Karpas-422 (cell line): Measurements from ENCODE around the gene TTLL11. TPM values are rescaled to one million over a fixed set of nuclear protein-coding genes. Genes with fewer than 3 reads are reported as not detected.

Experiments
- DNase-seq: peaks from one replicate; pipeline ENCODE4 v3.0.0-alpha.2; 2015
- H2AFZ ChIP-seq: fragments of 200-600 bp; sonication (generic); 2 replicates; pipeline ENCODE4 v1.6.1; 2014; ENCODE audit warnings: antibody characterized with exemption, low read length, mixed read lengths
- H3K27ac ChIP-seq: fragments of 200-600 bp; sonication (generic); 2 replicates; pipeline ENCODE4 v1.5.1; 2014; ENCODE audit warnings: mild to moderate bottlenecking, low read length, moderate library complexity
- H3K27me3 ChIP-seq: fragments of 200-600 bp; sonication (generic); 2 replicates; pipeline ENCODE4 v1.6.1; 2014; ENCODE audit warnings: low read length, mixed read lengths
- H3K36me3 ChIP-seq: fragments of 200-600 bp; sonication (generic); 2 replicates; pipeline ENCODE4 v1.6.1; 2014; ENCODE audit warnings: low read length, mixed read lengths; ENCODE audit not compliant: insufficient read depth
- H3K4me1 ChIP-seq: fragments of 200-600 bp; sonication (generic); 2 replicates; pipeline ENCODE4 v1.6.1; 2014; ENCODE audit warnings: mild to moderate bottlenecking, low read length, mixed read lengths
- H3K4me2 ChIP-seq: fragments of 200-600 bp; sonication (generic); 2 replicates; pipeline ENCODE4 v1.6.1; 2014; ENCODE audit warnings: low read length, low read depth, mild to moderate bottlenecking; ENCODE audit not compliant: poor library complexity, severe bottlenecking
- H3K4me3 ChIP-seq: fragments of 200-600 bp; sonication (generic); 2 replicates; pipeline ENCODE4 v1.5.1; 2014; ENCODE audit warnings: mild to moderate bottlenecking, antibody characterized with exemption, low read length, mixed read lengths
- H3K79me2 ChIP-seq: fragments of 200-600 bp; sonication (generic); 2 replicates; pipeline ENCODE4 v1.6.1; 2014; ENCODE audit warnings: mild to moderate bottlenecking, low read length, mixed read lengths
- H3K9ac ChIP-seq: fragments of 200-600 bp; sonication (generic); 2 replicates; pipeline ENCODE4 v1.6.0; 2014; ENCODE audit warnings: low read length
- H3K9me2 ChIP-seq: fragments of 200-600 bp; sonication (generic), shearing (Covaris generic); replicated peaks from 2 replicates; pipeline ENCODE4 v1.6.0; 2014; ENCODE audit warnings: mild to moderate bottlenecking, low read length, moderate library complexity; ENCODE audit not compliant: insufficient read depth
- H3K9me3 ChIP-seq: fragments of 300-700, 200-600 bp; sonication (generic); 2 replicates; pipeline ENCODE4 v1.6.1; 2014; ENCODE audit warnings: low read length, mixed read lengths
- H4K20me1 ChIP-seq: fragments of 200-600 bp; sonication (generic); 2 replicates; pipeline ENCODE4 v1.6.1; 2014; ENCODE audit warnings: mild to moderate bottlenecking, antibody characterized with exemption, low read length, low read depth; ENCODE audit not compliant: insufficient read depth
- total RNA-seq: library from RNA; depleted of rRNA; stranded (reverse); fragments of >200 nt; shearing (Covaris generic); gene quantifications from 2 replicates; pipeline ENCODE4 v1.2.3, GENCODE V29; 2014; ENCODE audit warnings: low replicate concordance

The TTLL11 gene
- total RNA-seq, 1 experiment from 2014 or later: 2.5 TPM

GRCh38 chr9:122051351-122052321, 41.5 kb downstream of the TTLL11 start:
- Histone ChIP-seq H4K20me1 (peaks cover 35% of the 10 kb centered on the region), H3K9me2 (no peaks in the 10 kb centered on the region), H3K9ac (no peak overlapping the region), H3K27ac (no peak overlapping the region), H3K27me3 (no peaks in the 10 kb centered on the region), H3K9me3 (no peaks in the 10 kb centered on the region), H3K4me1 (no peaks in the 10 kb centered on the region), H3K4me2 (no peak overlapping the region), H2AFZ (no peak overlapping the region), H3K4me3 (no peak overlapping the region), H3K79me2 (no peaks in the 10 kb centered on the region), H3K36me3 (no peaks in the 10 kb centered on the region)
- DNase-seq: no peak

GRCh38 chr9:122050167-122050566, 42.9 kb downstream of the TTLL11 start:
- no peaks in the 10 kb centered on the region for H3K9me3 ChIP-seq
- H3K79me2 ChIP-seq: no peaks in the 10 kb centered on the region
- H3K9me2 ChIP-seq: no peaks in the 10 kb centered on the region
- H3K27me3 ChIP-seq: no peaks in the 10 kb centered on the region
- no peaks in the 10 kb centered on the region for H3K36me3 ChIP-seq
- H3K4me1 ChIP-seq: no peaks in the 10 kb centered on the region
- no peak overlapping the region for H3K9ac ChIP-seq
- no peak overlapping the region for H3K27ac ChIP-seq
- no peak for DNase-seq
- no peak overlapping the region for H3K4me3 ChIP-seq
- peaks cover 30% of the 10 kb centered on the region for H4K20me1 ChIP-seq
- no peak overlapping the region for H2AFZ ChIP-seq
- H3K4me2 ChIP-seq: no peak overlapping the region

- no peaks in the 10 kb centered on the region for H3K79me2 ChIP-seq
- no peaks in the 10 kb centered on the region for H3K9me2 ChIP-seq
- no peak for DNase-seq
- H3K9me3 ChIP-seq: no peaks in the 10 kb centered on the region
- no peaks in the 10 kb centered on the region for H3K36me3 ChIP-seq
- H4K20me1 ChIP-seq: peaks cover 2% of the 10 kb centered on the region; the same call in 1 of the 2 replicates
- no peaks in the 10 kb centered on the region for H3K27me3 ChIP-seq
- no peak overlapping the region for H3K9ac ChIP-seq
- no peak overlapping the region for H3K27ac ChIP-seq
- H2AFZ ChIP-seq: no peak overlapping the region
- H3K4me3 ChIP-seq: no peak overlapping the region
- H3K4me1 ChIP-seq: no peaks in the 10 kb centered on the region
- H3K4me2 ChIP-seq: no peak overlapping the region
Measured at GRCh38 chr9:122042056-122042455, 51.1 kb downstream of the TTLL11 start.

DNA sequence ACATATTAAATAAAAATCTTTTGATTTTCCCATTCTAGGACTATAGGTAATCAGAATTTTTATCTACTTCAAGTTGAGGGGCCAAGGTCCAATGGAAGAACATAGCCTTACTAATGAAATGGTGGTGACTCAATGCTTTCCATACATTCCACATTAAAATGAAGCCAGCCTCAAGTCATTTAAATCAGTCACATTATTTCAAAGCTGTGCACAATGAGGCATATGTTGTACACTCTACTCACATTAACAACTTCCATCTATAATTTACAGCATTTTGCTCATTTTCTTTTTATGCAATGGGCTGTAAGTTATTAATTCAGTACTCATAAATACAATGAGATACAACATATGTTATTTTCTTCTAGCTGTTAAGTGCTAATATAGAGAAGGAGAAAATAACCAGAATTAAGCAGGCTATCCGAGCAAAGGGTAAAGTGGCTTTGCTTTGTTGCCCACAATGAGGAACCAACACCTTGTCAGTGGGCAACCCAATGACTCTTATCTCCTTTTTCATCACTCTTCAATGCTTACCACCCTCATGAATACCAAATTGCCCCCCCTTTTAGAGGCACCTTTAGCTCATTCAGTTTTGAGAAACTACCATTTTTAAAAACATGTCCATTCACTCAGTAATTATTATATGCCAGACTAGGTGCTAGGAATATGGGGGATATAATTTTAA, 52.4 kb downstream of the TTLL11 start:
- H3K4me2 ChIP-seq: no peak overlapping the region
- no peak overlapping the region for H3K4me3 ChIP-seq
- H3K79me2 ChIP-seq: no peaks in the 10 kb centered on the region
- H3K9me2 ChIP-seq: no peaks in the 10 kb centered on the region
- H3K27ac ChIP-seq: no peak overlapping the region
- no peaks in the 10 kb centered on the region for H3K27me3 ChIP-seq
- H2AFZ ChIP-seq: no peak overlapping the region
- no peaks in the 10 kb centered on the region for H3K4me1 ChIP-seq
- no peak for DNase-seq
- H3K9ac ChIP-seq: no peak overlapping the region
- no peaks in the 10 kb centered on the region for H3K9me3 ChIP-seq
- H3K36me3 ChIP-seq: no peaks in the 10 kb centered on the region
- no peaks in the 10 kb centered on the region for H4K20me1 ChIP-seq

DNA sequence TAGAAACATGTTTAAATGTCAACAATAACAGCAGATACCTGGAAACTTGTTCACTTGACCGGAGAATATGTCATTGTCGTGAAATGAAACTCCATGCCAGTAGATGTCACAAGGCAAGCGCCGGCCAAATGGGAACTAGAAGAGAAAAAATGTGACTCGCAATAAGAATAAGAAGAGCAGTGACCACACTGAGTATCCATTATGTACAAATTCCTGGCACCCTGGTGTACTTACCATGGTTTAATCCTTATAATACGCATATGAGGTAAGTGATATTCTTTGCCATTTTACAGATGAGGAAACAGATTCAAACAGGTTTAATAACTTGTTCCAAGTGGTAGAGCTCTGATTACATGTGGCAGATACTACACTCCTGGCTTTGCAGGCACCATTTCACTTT, 53.9 kb downstream of the TTLL11 start:
- Histone ChIP-seq H3K27ac (no peak overlapping the region), H3K36me3 (no peaks in the 10 kb centered on the region), H2AFZ (no peak overlapping the region), H3K4me2 (no peak overlapping the region), H3K4me3 (no peak overlapping the region), H3K9ac (no peak overlapping the region), H3K4me1 (no peaks in the 10 kb centered on the region), H3K9me2 (no peaks in the 10 kb centered on the region), H3K79me2 (no peaks in the 10 kb centered on the region), H4K20me1 (no peaks in the 10 kb centered on the region), H3K9me3 (no peaks in the 10 kb centered on the region), H3K27me3 (no peaks in the 10 kb centered on the region)
- no peak for DNase-seq

- no peak overlapping the region for H3K4me2 ChIP-seq
- H3K27ac ChIP-seq: no peak overlapping the region
- H3K9me2 ChIP-seq: no peaks in the 10 kb centered on the region
- H3K36me3 ChIP-seq: no peaks in the 10 kb centered on the region
- H2AFZ ChIP-seq: no peak overlapping the region
- no peaks in the 10 kb centered on the region for H3K79me2 ChIP-seq
- no peaks in the 10 kb centered on the region for H4K20me1 ChIP-seq
- no peak overlapping the region for H3K4me3 ChIP-seq
- no peaks in the 10 kb centered on the region for H3K4me1 ChIP-seq
- no peak for DNase-seq
- H3K9me3 ChIP-seq: no peaks in the 10 kb centered on the region
- no peaks in the 10 kb centered on the region for H3K27me3 ChIP-seq
- no peak overlapping the region for H3K9ac ChIP-seq
Measured at GRCh38 chr9:122036988-122037387, 56.1 kb downstream of the TTLL11 start.

- H3K27ac ChIP-seq: no peak overlapping the region
- H3K9ac ChIP-seq: no peak overlapping the region
- H3K4me2 ChIP-seq: no peak overlapping the region
- no peaks in the 10 kb centered on the region for H3K9me3 ChIP-seq
- no peak for DNase-seq
- H3K9me2 ChIP-seq: no peaks in the 10 kb centered on the region
- no peak overlapping the region for H2AFZ ChIP-seq
- H4K20me1 ChIP-seq: no peaks in the 10 kb centered on the region
- no peaks in the 10 kb centered on the region for H3K79me2 ChIP-seq
- H3K27me3 ChIP-seq: no peaks in the 10 kb centered on the region
- H3K4me3 ChIP-seq: no peak overlapping the region
- H3K36me3 ChIP-seq: no peaks in the 10 kb centered on the region
- H3K4me1 ChIP-seq: no peaks in the 10 kb centered on the region
Measured at GRCh38 chr9:122036408-122036807, 56.7 kb downstream of the TTLL11 start.

DNA sequence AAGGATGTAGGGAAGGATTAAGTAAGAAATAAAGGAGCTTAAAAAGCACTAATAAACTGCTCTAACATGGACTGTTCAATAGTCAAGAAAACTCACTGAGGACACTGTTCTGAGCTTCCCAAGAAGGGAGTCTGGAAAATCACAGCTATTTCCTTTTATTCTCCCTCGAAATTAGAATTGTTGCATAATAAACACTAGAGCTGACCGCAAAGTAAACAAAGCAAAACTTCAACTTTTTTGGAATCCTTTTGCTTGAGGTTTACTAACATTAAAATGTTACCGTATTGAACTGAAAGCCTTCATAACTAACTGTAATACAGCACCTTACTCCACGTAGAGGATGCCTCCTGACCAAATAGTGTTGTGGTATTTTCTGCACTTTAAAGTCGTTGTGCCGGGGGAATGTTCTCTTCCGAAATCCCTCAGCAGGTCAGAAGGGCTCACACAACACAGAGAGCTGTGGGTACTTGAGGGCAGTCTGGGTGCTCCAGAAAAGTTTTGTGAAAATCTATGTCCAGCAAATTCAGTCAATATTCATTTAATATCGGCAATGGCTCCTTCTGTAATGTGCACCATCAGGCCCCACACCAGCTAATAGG, 59.2 kb downstream of the TTLL11 start:
- Histone ChIP-seq H3K79me2 (no peaks in the 10 kb centered on the region), H4K20me1 (no peaks in the 10 kb centered on the region), H3K27me3 (no peaks in the 10 kb centered on the region), H3K4me1 (no peaks in the 10 kb centered on the region), H3K4me2 (no peak overlapping the region), H3K9me3 (no peaks in the 10 kb centered on the region), H3K27ac (no peak overlapping the region), H3K36me3 (no peaks in the 10 kb centered on the region), H3K9ac (no peak overlapping the region), H3K4me3 (no peak overlapping the region), H2AFZ (no peak overlapping the region), H3K9me2 (no peaks in the 10 kb centered on the region)
- no peak for DNase-seq
